Measurements from ENCODE around the gene CALCR.
"Not testable (repeated sequence)": the region's sequence is repeated elsewhere in the genome, so short reads cannot be mapped to it uniquely, and the experiment has no call there.

DNA sequence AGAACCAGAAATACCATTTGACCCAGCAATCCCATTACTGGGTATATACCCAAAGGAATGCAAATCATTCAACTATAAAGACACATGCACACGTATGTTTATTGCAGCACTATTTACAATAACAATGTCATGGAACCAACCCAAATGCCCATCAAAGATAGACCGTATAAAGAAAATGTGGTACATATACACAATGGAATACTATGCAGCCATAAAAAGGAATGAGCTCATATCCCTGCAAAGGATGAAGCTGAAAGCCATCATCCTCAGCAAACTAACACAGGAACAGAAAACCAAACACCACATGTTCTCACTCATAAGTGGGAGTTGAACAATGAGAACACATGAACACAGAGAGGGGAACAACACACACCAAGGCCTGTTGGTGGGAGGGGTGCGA lies 82.7 kb downstream of the CALCR start:
- TF ChIP-seq, protein P1, sequence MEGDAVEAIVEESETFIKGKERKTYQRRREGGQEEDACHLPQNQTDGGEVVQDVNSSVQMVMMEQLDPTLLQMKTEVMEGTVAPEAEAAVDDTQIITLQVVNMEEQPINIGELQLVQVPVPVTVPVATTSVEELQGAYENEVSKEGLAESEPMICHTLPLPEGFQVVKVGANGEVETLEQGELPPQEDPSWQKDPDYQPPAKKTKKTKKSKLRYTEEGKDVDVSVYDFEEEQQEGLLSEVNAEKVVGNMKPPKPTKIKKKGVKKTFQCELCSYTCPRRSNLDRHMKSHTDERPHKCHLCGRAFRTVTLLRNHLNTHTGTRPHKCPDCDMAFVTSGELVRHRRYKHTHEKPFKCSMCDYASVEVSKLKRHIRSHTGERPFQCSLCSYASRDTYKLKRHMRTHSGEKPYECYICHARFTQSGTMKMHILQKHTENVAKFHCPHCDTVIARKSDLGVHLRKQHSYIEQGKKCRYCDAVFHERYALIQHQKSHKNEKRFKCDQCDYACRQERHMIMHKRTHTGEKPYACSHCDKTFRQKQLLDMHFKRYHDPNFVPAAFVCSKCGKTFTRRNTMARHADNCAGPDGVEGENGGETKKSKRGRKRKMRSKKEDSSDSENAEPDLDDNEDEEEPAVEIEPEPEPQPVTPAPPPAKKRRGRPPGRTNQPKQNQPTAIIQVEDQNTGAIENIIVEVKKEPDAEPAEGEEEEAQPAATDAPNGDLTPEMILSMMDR (IDR thresholded peaks at IDR 0.05 in 4 of 5, conservative IDR thresholded peaks at IDR 0.05 in 1 of 5), result not testable (repeated sequence)
- not testable (repeated sequence) for TF ChIP-seq POLR2A (IDR thresholded peaks at IDR 0.05)

Data from gastrocnemius medialis (tissue), 4 donors.